ENCODE results near the gene KIF26B.

KIF26B gene

GRCh38 chr1:245264226-245264625, 109.4 kb downstream of the KIF26B start:
- Histone ChIP-seq H3K4me2 (ENCODE audit: low read depth, low read length, poor library complexity, severe bottlenecking) (no peak overlapping the region), H3K9me2 (replicated peaks; ENCODE audit: low read depth, low read length) (no peaks in the 10 kb centered on the region)
- TF ChIP-seq EZH2phosphoT487 (IDR thresholded peaks at IDR 0.05; ENCODE audit: borderline replicate concordance) = no peak
- no peak for TF ChIP-seq CTCF (conservative IDR thresholded peaks at IDR 0.05; ENCODE audit: low read length)

GRCh38 chr1:245266105-245266504, 111.3 kb downstream of the KIF26B start:
- Histone ChIP-seq H3K27me3 (ENCODE audit: insufficient read depth, low read length, poor library complexity, severe bottlenecking) (no peaks in the 10 kb centered on the region), H3K4me1 (ENCODE audit: insufficient read depth, low read length, poor library complexity, severe bottlenecking) (no peaks in the 10 kb centered on the region), H3F3A (ENCODE audit: low read depth) (no peaks in the 10 kb centered on the region), H3K9ac (ENCODE audit: low read depth, low read length, poor library complexity, severe bottlenecking) (no peak overlapping the region), H3K4me2 (ENCODE audit: low read depth, low read length, poor library complexity, severe bottlenecking) (no peak overlapping the region), H3K79me2 (ENCODE audit: insufficient read depth, low read length) (no peaks in the 10 kb centered on the region), H3K9me2 (replicated peaks; ENCODE audit: low read depth, low read length) (no peaks in the 10 kb centered on the region), H4K20me1 (ENCODE audit: insufficient read depth, low read length, poor library complexity, severe bottlenecking) (no peaks in the 10 kb centered on the region), H3K36me3 (ENCODE audit: insufficient read depth, low read length) (no peaks in the 10 kb centered on the region), H3K9me3 (ENCODE audit: insufficient read depth, low read depth, low read length) (no peaks in the 10 kb centered on the region), H2AFZ (ENCODE audit: low read length) (no peak overlapping the region), H3K4me3 (ENCODE audit: low read length, poor library complexity, severe bottlenecking) (no peak overlapping the region)
- no peak for TF ChIP-seq EZH2phosphoT487 (IDR thresholded peaks at IDR 0.05; ENCODE audit: borderline replicate concordance)
- TF ChIP-seq CTCF (conservative IDR thresholded peaks at IDR 0.05; ENCODE audit: low read length) = no peak

More at GRCh38 chr1:245264226-245264625, 109.4 kb downstream of the KIF26B start:
- H3K27me3 ChIP-seq (ENCODE audit: insufficient read depth, low read length, poor library complexity, severe bottlenecking) = no peaks in the 10 kb centered on the region
- H2AFZ ChIP-seq (ENCODE audit: low read length) = no peak overlapping the region
- H3K9me3 ChIP-seq (ENCODE audit: insufficient read depth, low read depth, low read length) = no peaks in the 10 kb centered on the region
- no peak overlapping the region for H3K4me3 ChIP-seq (ENCODE audit: low read length, poor library complexity, severe bottlenecking)
- no peaks in the 10 kb centered on the region for H3K79me2 ChIP-seq (ENCODE audit: insufficient read depth, low read length)
- H3K9ac ChIP-seq (ENCODE audit: low read depth, low read length, poor library complexity, severe bottlenecking) = no peak overlapping the region
- no peaks in the 10 kb centered on the region for H3F3A ChIP-seq (ENCODE audit: low read depth)
- H3K36me3 ChIP-seq (ENCODE audit: insufficient read depth, low read length) = no peaks in the 10 kb centered on the region
- no peaks in the 10 kb centered on the region for H4K20me1 ChIP-seq (ENCODE audit: insufficient read depth, low read length, poor library complexity, severe bottlenecking)
- peaks cover 6% of the 10 kb centered on the region for H3K4me1 ChIP-seq (ENCODE audit: insufficient read depth, low read length, poor library complexity, severe bottlenecking)

GRCh38 chr1:245270063-245270462, 115.3 kb downstream of the KIF26B start:
- no peak overlapping the region for H2AFZ ChIP-seq (ENCODE audit: low read length)
- no peaks in the 10 kb centered on the region for H3K4me1 ChIP-seq (ENCODE audit: insufficient read depth, low read length, poor library complexity, severe bottlenecking)

More at GRCh38 chr1:245270063-245270462, 115.3 kb downstream of the KIF26B start:
- H3K4me3 ChIP-seq (ENCODE audit: low read length, poor library complexity, severe bottlenecking) = no peak overlapping the region
- H3K36me3 ChIP-seq (ENCODE audit: insufficient read depth, low read length) = no peaks in the 10 kb centered on the region
- no peak overlapping the region for H3K9ac ChIP-seq (ENCODE audit: low read depth, low read length, poor library complexity, severe bottlenecking)
- H3K9me3 ChIP-seq (ENCODE audit: insufficient read depth, low read depth, low read length) = no peaks in the 10 kb centered on the region
- no peaks in the 10 kb centered on the region for H4K20me1 ChIP-seq (ENCODE audit: insufficient read depth, low read length, poor library complexity, severe bottlenecking)
- H3K9me2 ChIP-seq (replicated peaks; ENCODE audit: low read depth, low read length) = no peaks in the 10 kb centered on the region
- H3F3A ChIP-seq (ENCODE audit: low read depth) = no peaks in the 10 kb centered on the region
- no peaks in the 10 kb centered on the region for H3K27me3 ChIP-seq (ENCODE audit: insufficient read depth, low read length, poor library complexity, severe bottlenecking)
- no peaks in the 10 kb centered on the region for H3K79me2 ChIP-seq (ENCODE audit: insufficient read depth, low read length)
- no peak overlapping the region for H3K4me2 ChIP-seq (ENCODE audit: low read depth, low read length, poor library complexity, severe bottlenecking)
- TF ChIP-seq CTCF (conservative IDR thresholded peaks at IDR 0.05; ENCODE audit: low read length) (no peak), EZH2phosphoT487 (IDR thresholded peaks at IDR 0.05; ENCODE audit: borderline replicate concordance) (no peak)

Data from Loucy (cell line).